H1 (cell line): Measurements from ENCODE around the gene TBX4. TPM values are rescaled to one million over a fixed set of nuclear protein-coding genes. Genes with fewer than 3 reads are reported as not detected.

ENCODE experiments used
- CTCF ChIA-PET: fragments of 300-600 bp; sonication (Branson Sonifier 250); formaldehyde crosslinking; loops from one replicate; lab custom pipeline; 2021; ENCODE audit not compliant: partially characterized antibody; lab: Charles Lee
- POLR2A ChIA-PET: fragments of 300-600 bp; sonication (Branson Sonifier 250); formaldehyde crosslinking; loops from one replicate; lab custom pipeline; 2021; ENCODE audit warnings: inconsistent platforms; ENCODE audit not compliant: partially characterized antibody; lab: Charles Lee
- DNase-seq, 2 experiments: peaks; one replicate each; pipeline versions ENCODE4 v3.0.0 to v3.0.0-alpha.2; 2010 to 2022; ENCODE audit warnings: low spot score in 2 of 2, low read depth in 1 of 2, mixed read lengths in 1 of 2
- FAIRE-seq: peaks from 2 replicates; lab custom pipeline; 2011; peaks lifted over from hg19 to GRCh38; lab: Jason Lieb, UNC
- H2AFZ ChIP-seq: 2 replicates; pipeline ENCODE4 v1.8.1; 2012; ENCODE audit warnings: low read length, inconsistent platforms
- H2AK5ac ChIP-seq: 2 replicates; pipeline ENCODE4 v1.6.1; 2013; ENCODE audit warnings: low read depth, low read length
- H2BK120ac ChIP-seq: replicated peaks from 2 replicates; pipeline ENCODE3; 2013; ENCODE audit warnings: low read depth, low read length, inconsistent platforms
- H2BK12ac ChIP-seq: 2 replicates; pipeline ENCODE4 v1.6.1; 2013; ENCODE audit warnings: low read depth, low read length
- H2BK15ac ChIP-seq: 2 replicates; pipeline ENCODE4 v1.6.1; 2013; ENCODE audit warnings: low read length
- H2BK20ac ChIP-seq: 2 replicates; pipeline ENCODE4 v1.6.1; 2013; ENCODE audit warnings: low read length
- H2BK5ac ChIP-seq: 2 replicates; pipeline ENCODE4 v1.6.1; 2013; ENCODE audit warnings: low read depth, low read length
- H3K14ac ChIP-seq: 2 replicates; pipeline ENCODE4 v1.6.1; 2013; ENCODE audit warnings: inconsistent platforms; ENCODE audit not compliant: insufficient read length
- H3K18ac ChIP-seq: 2 replicates; pipeline ENCODE4 v1.6.1; 2013; ENCODE audit warnings: low read length; ENCODE audit errors: extremely low read depth
- H3K23ac ChIP-seq: 2 replicates; pipeline ENCODE4 v1.6.1; 2013; ENCODE audit warnings: inconsistent platforms; ENCODE audit not compliant: insufficient read length
- H3K23me2 ChIP-seq: 2 replicates; pipeline ENCODE4 v1.6.1; 2013; ENCODE audit warnings: low read depth, low read length
- H3K27ac ChIP-seq: 2 replicates; pipeline ENCODE4 v1.6.1; 2011; ENCODE audit warnings: low read depth, low read length, inconsistent platforms
- H3K27me3 ChIP-seq, 4 experiments: replicated peaks in 1 of 4; 1 replicate in 1 of 4; 2 replicates in 3 of 4; pipeline versions ENCODE4 v1.6.1 to v1.8.1; 2011 to 2013; ENCODE audit warnings: low read length in 3 of 4, mild to moderate bottlenecking in 3 of 4, inconsistent platforms in 2 of 4, mixed read lengths in 2 of 4, moderate library complexity in 1 of 4; ENCODE audit not compliant: control insufficient read depth in 3 of 4, insufficient read depth in 3 of 4; ENCODE audit errors: extremely low read depth in 1 of 4
- H3K36me3 ChIP-seq, 4 experiments: 2 replicates each; pipeline versions ENCODE4 v1.6.1 to v1.8.1; 2011 to 2013; ENCODE audit warnings: mild to moderate bottlenecking in 4 of 4, low read length in 3 of 4, moderate library complexity in 2 of 4, control low read depth in 1 of 4, inconsistent platforms in 1 of 4; ENCODE audit not compliant: insufficient read depth in 4 of 4, control insufficient read depth in 2 of 4
- H3K4ac ChIP-seq: replicated peaks from 2 replicates; pipeline ENCODE3; 2013; ENCODE audit warnings: low read length, low read depth, mixed read lengths, inconsistent platforms; ENCODE audit not compliant: insufficient read length
- H3K4me1 ChIP-seq, 4 experiments: replicated peaks in 1 of 4; 1 replicate in 1 of 4; 2 replicates in 3 of 4; pipeline versions ENCODE4 v1.6.1 to v1.8.1; 2011 to 2013; ENCODE audit warnings: low read length in 3 of 4, inconsistent platforms in 2 of 4, mixed read lengths in 1 of 4; ENCODE audit not compliant: insufficient read depth in 4 of 4, control insufficient read depth in 3 of 4
- H3K4me2 ChIP-seq, 2 experiments: 2 replicates each; pipeline versions ENCODE4 v1.6.1 to v1.8.1; 2011 to 2013; ENCODE audit warnings: low read depth in 2 of 2, low read length in 2 of 2, control low read depth in 1 of 2, inconsistent platforms in 1 of 2, mild to moderate bottlenecking in 1 of 2; ENCODE audit not compliant: insufficient read depth in 1 of 2
- H3K4me3 ChIP-seq, 4 experiments: fragments of 200-600, 300-600 bp in 1 of 4; sonication (generic), shearing (Covaris generic), sonication (Bioruptor Twin) in 1 of 4; 2 replicates each; pipeline versions ENCODE4 v1.5.1 to v1.8.1; 2011 to 2016; ENCODE audit warnings: low read length in 4 of 4, low read depth in 3 of 4, control low read depth in 2 of 4, inconsistent platforms in 2 of 4, mild to moderate bottlenecking in 2 of 4, mixed read lengths in 1 of 4, moderate library complexity in 1 of 4; ENCODE audit not compliant: insufficient read depth in 2 of 4; ENCODE audit errors: extremely low read depth in 1 of 4
- H3K56ac ChIP-seq: replicated peaks from 2 replicates; pipeline ENCODE3; 2013; ENCODE audit warnings: low read depth, mild to moderate bottlenecking, mixed read lengths, low read length, inconsistent platforms; ENCODE audit not compliant: insufficient read length
- H3K79me1 ChIP-seq: 2 replicates; pipeline ENCODE4 v1.6.1; 2013; ENCODE audit warnings: low read depth, low read length, control low read depth
- H3K79me2 ChIP-seq, 2 experiments: 2 replicates each; pipeline versions ENCODE4 v1.6.1 to v1.8.1; 2012 to 2013; ENCODE audit warnings: low read length in 2 of 2, mild to moderate bottlenecking in 2 of 2, inconsistent platforms in 1 of 2; ENCODE audit not compliant: insufficient read depth in 2 of 2, control insufficient read depth in 1 of 2
- H3K9ac ChIP-seq, 4 experiments: replicated peaks in 1 of 4; 1 replicate in 1 of 4; 2 replicates in 3 of 4; pipeline versions ENCODE4 v1.6.1 to v1.8.1; 2011 to 2013; ENCODE audit warnings: low read depth in 3 of 4, low read length in 3 of 4, control low read depth in 2 of 4, mild to moderate bottlenecking in 2 of 4, moderate library complexity in 2 of 4, inconsistent platforms in 1 of 4; ENCODE audit errors: extremely low read depth in 1 of 4
- H3K9me3 ChIP-seq, 2 experiments: 2 replicates each; pipeline versions ENCODE4 v1.6.1 to v1.8.1; 2012 to 2013; ENCODE audit warnings: mild to moderate bottlenecking in 2 of 2, moderate library complexity in 2 of 2, control low read depth in 1 of 2, inconsistent platforms in 1 of 2, low read depth in 1 of 2, low read length in 1 of 2, mixed read lengths in 1 of 2; ENCODE audit not compliant: insufficient read depth in 2 of 2
- H4K20me1 ChIP-seq, 2 experiments: replicated peaks in 1 of 2; 2 replicates each; pipeline versions ENCODE3 to v1.8.1; 2011 to 2013; ENCODE audit warnings: inconsistent platforms in 2 of 2, low read length in 2 of 2, mild to moderate bottlenecking in 1 of 2; ENCODE audit not compliant: insufficient read depth in 2 of 2, control insufficient read depth in 1 of 2
- H4K5ac ChIP-seq: 2 replicates; pipeline ENCODE4 v1.6.1; 2013; ENCODE audit warnings: low read length, low read depth, mixed read lengths, inconsistent platforms; ENCODE audit not compliant: insufficient read length
- H4K8ac ChIP-seq: 2 replicates; pipeline ENCODE4 v1.8.0; 2013; ENCODE audit warnings: mild to moderate bottlenecking, moderate library complexity, low read length, inconsistent platforms; ENCODE audit not compliant: insufficient read depth; ENCODE audit errors: extremely low read depth
- H4K91ac ChIP-seq: replicated peaks from 2 replicates; pipeline ENCODE3; 2013; ENCODE audit warnings: low read length, mixed read lengths, inconsistent platforms; ENCODE audit not compliant: insufficient read length
- CBX5 ChIP-seq: fragments of 300-800, 300-1000 bp; sonication (generic); IDR thresholded peaks from 2 replicates; pipeline ENCODE4 v1.7.1; 2016; ENCODE audit warnings: antibody characterized with exemption, low read length, low read depth
- CTBP2 ChIP-seq: IDR thresholded peaks from 2 replicates; pipeline ENCODE4 v1.7.0; 2011; ENCODE audit warnings: borderline replicate concordance, mild to moderate bottlenecking, moderate library complexity, mixed read lengths, low read length; ENCODE audit not compliant: insufficient read depth, insufficient read length
- EZH2 ChIP-seq: fragments of 200-600 bp; sonication (generic); IDR thresholded peaks from 2 replicates; pipeline ENCODE4 v1.7.1; 2012; ENCODE audit warnings: low read depth, mild to moderate bottlenecking, moderate library complexity, low read length, inconsistent platforms; ENCODE audit not compliant: severe bottlenecking
- JUN ChIP-seq: IDR thresholded peaks from 2 replicates; pipeline ENCODE4 v1.6.1; 2011; ENCODE audit warnings: low read depth, mild to moderate bottlenecking, improper control_type of control experiment, low read length
- KDM4A ChIP-seq: IDR thresholded peaks from one replicate; pipeline ENCODE4 v1.7.1; 2012; ENCODE audit warnings: low read depth, mild to moderate bottlenecking, moderate library complexity, low read length, inconsistent platforms; ENCODE audit not compliant: severe bottlenecking
- KDM5A ChIP-seq: fragments of 200-600 bp; IDR thresholded peaks from 2 replicates; pipeline ENCODE4 v1.7.1; 2012; ENCODE audit warnings: mild to moderate bottlenecking, low read length, inconsistent platforms, mixed read lengths
- POLR2A ChIP-seq, 2 experiments: IDR thresholded peaks; 1 replicate in 1 of 2; 2 replicates in 1 of 2; pipeline ENCODE4 v1.6.1; 2011; ENCODE audit warnings: low read depth in 2 of 2, low read length in 2 of 2, mild to moderate bottlenecking in 2 of 2; ENCODE audit errors: control extremely low read depth in 1 of 2
- POLR2AphosphoS5 ChIP-seq: IDR thresholded peaks from 2 replicates; pipeline ENCODE4 v1.6.1; 2011; ENCODE audit warnings: low read depth, low read length
- RFX5 ChIP-seq: IDR thresholded peaks from 2 replicates; pipeline ENCODE4 v1.6.1; 2011; ENCODE audit warnings: low read depth, low read length, improper control_type of control experiment, borderline replicate concordance
- RXRA ChIP-seq: IDR thresholded peaks from 2 replicates; pipeline ENCODE4 v1.6.1; 2011; ENCODE audit warnings: low read depth, mild to moderate bottlenecking, low read length, moderate library complexity; ENCODE audit not compliant: insufficient read depth
- SIN3A ChIP-seq, 2 experiments: IDR thresholded peaks in 1 of 2; conservative IDR thresholded peaks in 1 of 2; 2 replicates each; pipeline ENCODE4 v1.6.1; 2011 to 2012; ENCODE audit warnings: low read length in 2 of 2, improper control_type of control experiment in 1 of 2, low read depth in 1 of 2, mild to moderate bottlenecking in 1 of 2
- SIX5 ChIP-seq: IDR thresholded peaks from 2 replicates; pipeline ENCODE4 v1.6.1; 2011; ENCODE audit warnings: mild to moderate bottlenecking, low read depth, low read length
- SRF ChIP-seq: IDR thresholded peaks from 2 replicates; pipeline ENCODE4 v1.6.1; 2011; ENCODE audit warnings: mild to moderate bottlenecking, low read depth, low read length, moderate library complexity
- TBP ChIP-seq: IDR thresholded peaks from 2 replicates; pipeline ENCODE4 v1.6.1; 2011; ENCODE audit warnings: low read depth, low read length, improper control_type of control experiment
- YY1 ChIP-seq: IDR thresholded peaks from 2 replicates; pipeline ENCODE4 v1.6.1; 2011; ENCODE audit warnings: low read depth, mild to moderate bottlenecking, low read length
- WGBS, 2 experiments: shearing (Covaris generic) in 1 of 2; methylation state at CpG; one replicate each; pipeline versions ENCODE4 v1.1.6 to v1.1.7; 2013 to 2015; ENCODE audit warnings: low lambda C conversion rate in 2 of 2, mixed read lengths in 2 of 2, inconsistent platforms in 1 of 2, low coverage in 1 of 2, missing lambda C conversion rate in 1 of 2; ENCODE audit not compliant: insufficient replicate concordance in 2 of 2, insufficient coverage in 1 of 2, insufficient read length in 1 of 2; ENCODE audit errors: extremely low coverage in 1 of 2, missing lambda C conversion rate in 1 of 2; 5-methylcytosine and 5-hydroxymethylcytosine counted together
- polyA plus RNA-seq, 7 experiments: library from polyadenylated mRNA; depleted of rRNA in 3 of 7; stranded (reverse) in 5 of 7; unstranded in 2 of 7; fragments of >200 nt in 5 of 7; fragments of 200-250 nt in 2 of 7; gene quantifications; 1 replicate in 5 of 7; 2 replicates in 1 of 7; 4 replicates in 1 of 7; pipeline versions ENCODE4 v1.2.1 to v1.2.3, GENCODE V29; 2011 to 2013; ENCODE audit warnings: missing spikeins in 2 of 7, mixed read lengths in 2 of 7
- total RNA-seq: library from RNA; stranded (reverse); fragmentation: NEBNext Ultra II Directional; extraction: Animal tissue kit (Norgen Biotek cat#: 25700); gene quantifications from 2 replicates; pipeline ENCODE4 v1.2.1, GENCODE V29; 2021

Gene TBX4
- total and polyA plus RNA-seq, 2 of the 8 experiments (the other 6 are each of a cell fraction or from before 2014, with no cell fraction given) = 0.02 TPM; not detected in 1

- FAIRE-seq (no peak), DNase-seq (no peak)
- no peak overlapping the region for H2AK5ac ChIP-seq
- H3K79me1 ChIP-seq = no peaks in the 10 kb centered on the region
- no peak overlapping the region for H3K18ac ChIP-seq
- H2BK120ac ChIP-seq = no peak overlapping the region
- no peak overlapping the region for H4K5ac ChIP-seq
- no peak overlapping the region for H3K23ac ChIP-seq
- 76% methylated on average over 3 of the region's 3 CpGs; no CpG with 5 or more reads in 1 of the 2 experiments for WGBS, 2 experiments
- H3K27me3 ChIP-seq = no peaks in the 10 kb centered on the region
- peaks cover 0 to 3% (median 2%) of the 10 kb centered on the region in 4 experiments; a peak in 3 of 7 replicates for H3K4me1 ChIP-seq
- no peak overlapping the region for H2BK15ac ChIP-seq
- ChIA-PET POLR2A (no interaction called here), CTCF (interaction anchor here (0.7 to 1.2 kb wide), 2 partner anchors 26 to 30 kb away, joined by 3 read pairs; no protein-coding TSS in a partner anchor)
- no peak overlapping the region for H3K4me3 ChIP-seq
- no peak overlapping the region for H4K91ac ChIP-seq
- H3K79me2 ChIP-seq = no peaks in the 10 kb centered on the region
- no peak overlapping the region for H4K8ac ChIP-seq
- no peak overlapping the region for H3K14ac ChIP-seq
- no peak overlapping the region for H3K9ac ChIP-seq
- no peaks in the 10 kb centered on the region for H4K20me1 ChIP-seq
- no peaks in the 10 kb centered on the region for H3K23me2 ChIP-seq
- no peak overlapping the region for H2BK5ac ChIP-seq
- no peak overlapping the region for H2BK20ac ChIP-seq
- H3K4me2 ChIP-seq = no peak overlapping the region
- H3K36me3 ChIP-seq = no peaks in the 10 kb centered on the region
- H3K9me3 ChIP-seq = no peaks in the 10 kb centered on the region
- H2AFZ ChIP-seq = no peak overlapping the region
- no peak overlapping the region for H2BK12ac ChIP-seq
- no peak overlapping the region for H3K4ac ChIP-seq
- H3K27ac ChIP-seq = no peak overlapping the region
- H3K56ac ChIP-seq = no peak overlapping the region
- TF ChIP-seq CTBP2 (no peak), SRF (no peak), YY1 (no peak), RFX5 (no peak), POLR2A (IDR thresholded peaks at IDR 0.05; ENCODE audit: control extremely low read depth in 1 of 2, low read depth in 2 of 2, low read length in 2 of 2) (no peak), POLR2AphosphoS5 (no peak), SIX5 (no peak), SIN3A (conservative IDR thresholded peaks at IDR 0.05 in 1 of 2, IDR thresholded peaks at IDR 0.05 in 1 of 2; ENCODE audit: low read depth in 1 of 2, low read length in 2 of 2) (no peak), EZH2 (no peak), RXRA (no peak), TBP (no peak), JUN (no peak), CBX5 (no peak), KDM4A (no peak), KDM5A (no peak)
Measured at GRCh38 chr17:61499632-61500031, 47.4 kb downstream of the TBX4 start.
